ENCODE results near the gene LIN7B.
"Not testable (repeated sequence)": the region's sequence is repeated elsewhere in the genome, so short reads cannot be mapped to it uniquely, and the experiment has no call there.

The LIN7B gene

GRCh38 chr19:49121841-49122240 lies 7.7 kb downstream of the LIN7B start:
- H3K9me3 Mint-ChIP-seq, H3K4me3 Mint-ChIP-seq, H3K27ac Mint-ChIP-seq, ATAC-seq, H3K36me3 Mint-ChIP-seq: not testable (repeated sequence)
- Mint-ChIP-seq H3K4me1 (peaks cover 32% of the 10 kb centered on the region), H3K27me3 (peaks cover 14% of the 10 kb centered on the region)

GRCh38 chr19:49123285-49123684 lies 9.1 kb downstream of the LIN7B start:
- not testable (repeated sequence) for H3K36me3 Mint-ChIP-seq, ATAC-seq, H3K27ac Mint-ChIP-seq, H3K4me3 Mint-ChIP-seq, H3K9me3 Mint-ChIP-seq
- Mint-ChIP-seq H3K4me1 (peaks cover 26% of the 10 kb centered on the region), H3K27me3 (peaks cover 14% of the 10 kb centered on the region)

- no peak overlapping the region for H3K27ac Mint-ChIP-seq
- H3K36me3 Mint-ChIP-seq = no peaks in the 10 kb centered on the region
- H3K4me1 Mint-ChIP-seq = peaks cover 23% of the 10 kb centered on the region
- ATAC-seq = no peak
- peaks cover 12% of the 10 kb centered on the region for H3K27me3 Mint-ChIP-seq
- H3K9me3 Mint-ChIP-seq = peaks cover 3% of the 10 kb centered on the region
- H3K4me3 Mint-ChIP-seq = no peak overlapping the region
Measured at GRCh38 chr19:49125025-49125731, 11.0 kb downstream of the LIN7B start.

GRCh38 chr19:49126575-49126974 lies 12.4 kb downstream of the LIN7B start:
- ATAC-seq = no peak
- Mint-ChIP-seq H3K27ac (no peak overlapping the region), H3K9me3 (peaks cover 3% of the 10 kb centered on the region), H3K36me3 (no peaks in the 10 kb centered on the region), H3K27me3 (no peaks in the 10 kb centered on the region), H3K4me1 (peaks cover 14% of the 10 kb centered on the region), H3K4me3 (no peak overlapping the region)

- not testable (repeated sequence) for H3K36me3 Mint-ChIP-seq, H3K9me3 Mint-ChIP-seq, H3K4me3 Mint-ChIP-seq, ATAC-seq, H3K27ac Mint-ChIP-seq, H3K27me3 Mint-ChIP-seq
- peaks cover 14% of the 10 kb centered on the region for H3K4me1 Mint-ChIP-seq
Measured at GRCh38 chr19:49127225-49127624, 13.1 kb downstream of the LIN7B start.

GRCh38 chr19:49127674-49128544 lies 13.7 kb downstream of the LIN7B start:
- Mint-ChIP-seq H3K27me3 (peaks cover 6% of the 10 kb centered on the region), H3K27ac (peak overlapping the region; percentile 36), H3K9me3 (peaks cover 3% of the 10 kb centered on the region), H3K4me1 (peaks cover 14% of the 10 kb centered on the region), H3K4me3 (peak overlapping the region; percentile 89), H3K36me3 (no peaks in the 10 kb centered on the region)
- ATAC-seq = peak; percentile 97

- Mint-ChIP-seq H3K4me1 (peaks cover 20% of the 10 kb centered on the region), H3K9me3 (peaks cover 3% of the 10 kb centered on the region), H3K36me3 (no peaks in the 10 kb centered on the region), H3K27me3 (peaks cover 13% of the 10 kb centered on the region), H3K4me3 (peak overlapping the region; percentile 58), H3K27ac (peak overlapping the region; percentile 36)
- no peak for ATAC-seq
Measured at GRCh38 chr19:49128545-49129237, 14.5 kb downstream of the LIN7B start.

GRCh38 chr19:49129238-49129583 lies 15.0 kb downstream of the LIN7B start:
- H3K27me3 Mint-ChIP-seq = peaks cover 19% of the 10 kb centered on the region
- no peaks in the 10 kb centered on the region for H3K36me3 Mint-ChIP-seq
- H3K27ac Mint-ChIP-seq = no peak overlapping the region
- H3K4me3 Mint-ChIP-seq = no peak overlapping the region
- peaks cover 25% of the 10 kb centered on the region for H3K4me1 Mint-ChIP-seq
- peaks cover 3% of the 10 kb centered on the region for H3K9me3 Mint-ChIP-seq
- ATAC-seq = no peak

- no peak overlapping the region for H3K27ac Mint-ChIP-seq
- no peak for ATAC-seq
- H3K4me3 Mint-ChIP-seq = no peak overlapping the region
- no peaks in the 10 kb centered on the region for H3K36me3 Mint-ChIP-seq
- H3K9me3 Mint-ChIP-seq = peaks cover 3% of the 10 kb centered on the region
- H3K4me1 Mint-ChIP-seq = peaks cover 26% of the 10 kb centered on the region
- peaks cover 30% of the 10 kb centered on the region for H3K27me3 Mint-ChIP-seq
Measured at GRCh38 chr19:49130325-49130724, 16.2 kb downstream of the LIN7B start.

GRCh38 chr19:49132974-49133609 lies 18.9 kb downstream of the LIN7B start:
- Mint-ChIP-seq H3K9me3 (peaks cover 3% of the 10 kb centered on the region), H3K27me3 (peaks cover 57% of the 10 kb centered on the region), H3K4me1 (peaks cover 20% of the 10 kb centered on the region), H3K4me3 (peak overlapping the region; percentile 35), H3K27ac (no peak overlapping the region), H3K36me3 (peaks cover 4% of the 10 kb centered on the region)
- no peak for ATAC-seq

GRCh38 chr19:49133621-49134454 lies 19.7 kb downstream of the LIN7B start:
- peaks cover 59% of the 10 kb centered on the region for H3K27me3 Mint-ChIP-seq
- H3K36me3 Mint-ChIP-seq = peaks cover 4% of the 10 kb centered on the region
- no peak for ATAC-seq
- H3K27ac Mint-ChIP-seq = no peak overlapping the region
- no peaks in the 10 kb centered on the region for H3K9me3 Mint-ChIP-seq
- peak overlapping the region; percentile 35 for H3K4me3 Mint-ChIP-seq
- H3K4me1 Mint-ChIP-seq = peaks cover 13% of the 10 kb centered on the region

GRCh38 chr19:49135686-49136085 lies 21.5 kb downstream of the LIN7B start:
- H3K4me1 Mint-ChIP-seq = peaks cover 12% of the 10 kb centered on the region
- no peak overlapping the region for H3K27ac Mint-ChIP-seq
- peaks cover 59% of the 10 kb centered on the region for H3K27me3 Mint-ChIP-seq
- H3K9me3 Mint-ChIP-seq = no peaks in the 10 kb centered on the region
- H3K36me3 Mint-ChIP-seq = peaks cover 4% of the 10 kb centered on the region
- no peak overlapping the region for H3K4me3 Mint-ChIP-seq
- no peak for ATAC-seq

GRCh38 chr19:49136771-49137171 lies 22.6 kb downstream of the LIN7B start:
- H3K27me3 Mint-ChIP-seq = peaks cover 68% of the 10 kb centered on the region
- no peak overlapping the region for H3K4me3 Mint-ChIP-seq
- no peak overlapping the region for H3K27ac Mint-ChIP-seq
- peaks cover 4% of the 10 kb centered on the region for H3K36me3 Mint-ChIP-seq
- no peaks in the 10 kb centered on the region for H3K9me3 Mint-ChIP-seq
- peaks cover 12% of the 10 kb centered on the region for H3K4me1 Mint-ChIP-seq
- no peak for ATAC-seq

GRCh38 chr19:49140951-49141350 lies 26.8 kb downstream of the LIN7B start:
- no peak for ATAC-seq
- no peaks in the 10 kb centered on the region for H3K9me3 Mint-ChIP-seq
- peaks cover 62% of the 10 kb centered on the region for H3K27me3 Mint-ChIP-seq
- no peak overlapping the region for H3K27ac Mint-ChIP-seq
- no peak overlapping the region for H3K4me3 Mint-ChIP-seq
- peaks cover 4% of the 10 kb centered on the region for H3K36me3 Mint-ChIP-seq
- peaks cover 20% of the 10 kb centered on the region for H3K4me1 Mint-ChIP-seq

Measured in stimulated activated memory B cell treated with anti-CD40 and anti-IgM and Interleukin-4, amounts not matched to agents 10 μg/mL and 1 μg/mL and 100 μg/mL, for 72 hours (primary cell).